ENCODE data around the gene CTSW.

- no peak for TF ChIP-seq CTCF (tag by site-specific recombination; IDR thresholded peaks at IDR 0.05)
- TF ChIP-seq KLF8 (tag by site-specific recombination; IDR thresholded peaks at IDR 0.05): no peak
- no peak for TF ChIP-seq KLF16 (tag by site-specific recombination; IDR thresholded peaks at IDR 0.05)
- no peak for TF ChIP-seq PRDM10 (tag by site-specific recombination; IDR thresholded peaks at IDR 0.05)
- TF ChIP-seq ZNF707 (tag by site-specific recombination; IDR thresholded peaks at IDR 0.05): no peak
- no peak for TF ChIP-seq ZBTB7A (tag by site-specific recombination; IDR thresholded peaks at IDR 0.05; ENCODE audit: low read depth)
- TF ChIP-seq ZNF10 (tag by site-specific recombination; IDR thresholded peaks at IDR 0.05): no peak
- TF ChIP-seq WT1 (tag by site-specific recombination; IDR thresholded peaks at IDR 0.05): no peak
- no peak for TF ChIP-seq GLIS1 (tag by site-specific recombination; IDR thresholded peaks at IDR 0.05)
Observed at GRCh38 chr11:65871811-65872548, 7.7 kb upstream of the CTSW start.

Measured in HEK293 (cell line).